Duodenal mucosa (tissue), 2 donors: ENCODE results near the gene ADAM11.
A peak's percentile ranks its signal among the peaks of the same experiment; 100 is the strongest.

ENCODE experiments used
- H3K27ac ChIP-seq: one replicate; pipeline ENCODE4 v1.7.0; 2013; ENCODE audit warnings: low read depth, low read length
- H3K27me3 ChIP-seq, 2 donors: one replicate each; pipeline ENCODE4 v1.7.0; 2013; ENCODE audit warnings: low read length in 2 of 2, control low read depth in 1 of 2; ENCODE audit not compliant: insufficient read depth in 2 of 2, control insufficient read depth in 1 of 2
- H3K36me3 ChIP-seq, 2 donors: one replicate each; pipeline ENCODE4 v1.7.0; 2013; ENCODE audit warnings: low read length in 2 of 2, control low read depth in 1 of 2; ENCODE audit not compliant: insufficient read depth in 2 of 2, control insufficient read depth in 1 of 2
- H3K4me1 ChIP-seq, 2 donors: one replicate each; pipeline ENCODE4 v1.7.0; 2013; ENCODE audit warnings: low read length in 2 of 2, control low read depth in 1 of 2; ENCODE audit not compliant: insufficient read depth in 2 of 2, control insufficient read depth in 1 of 2
- H3K4me3 ChIP-seq, 2 donors: one replicate each; pipeline ENCODE4 v1.7.0; 2013; ENCODE audit warnings: low read length in 2 of 2, low read depth in 1 of 2
- H3K9ac ChIP-seq, 2 donors: one replicate each; pipeline ENCODE4 v1.7.0; 2013; ENCODE audit warnings: low read length in 2 of 2, low read depth in 1 of 2
- H3K9me3 ChIP-seq, 2 donors: one replicate each; pipeline ENCODE4 v1.7.0; 2013; ENCODE audit warnings: low read length in 2 of 2, control low read depth in 1 of 2; ENCODE audit not compliant: control insufficient read depth in 1 of 2

ADAM11 gene

DNA sequence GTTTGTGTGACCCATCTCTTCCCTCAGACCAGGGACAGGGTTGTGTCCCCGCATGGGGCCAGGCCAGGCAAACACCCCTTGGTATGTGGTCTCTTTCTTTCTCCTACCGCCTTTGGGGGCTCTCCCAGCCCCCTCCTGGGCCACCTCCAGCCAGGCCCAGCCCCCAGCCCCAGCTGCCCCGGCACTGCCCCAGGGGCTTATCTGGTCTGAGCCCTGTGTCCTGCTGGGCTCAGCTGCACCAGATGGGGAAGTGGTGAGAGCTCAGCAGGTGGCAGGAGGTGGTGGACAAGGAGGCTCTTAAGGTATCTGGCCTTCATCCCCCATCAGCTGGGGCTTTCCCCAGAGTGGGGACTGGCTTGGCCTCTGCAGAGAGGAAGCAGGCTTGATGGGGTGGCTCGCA is 8.7 kb downstream of the ADAM11 start:
- Histone ChIP-seq H3K27me3 (peaks cover 0 to 4% of the 10 kb centered on the region in 2 donors), H3K9ac (no peak overlapping the region), H3K27ac (no peak overlapping the region), H3K4me3 (no peak overlapping the region), H3K36me3 (no peaks in the 10 kb centered on the region), H3K4me1 (no peaks in the 10 kb centered on the region), H3K9me3 (no peaks in the 10 kb centered on the region)

DNA sequence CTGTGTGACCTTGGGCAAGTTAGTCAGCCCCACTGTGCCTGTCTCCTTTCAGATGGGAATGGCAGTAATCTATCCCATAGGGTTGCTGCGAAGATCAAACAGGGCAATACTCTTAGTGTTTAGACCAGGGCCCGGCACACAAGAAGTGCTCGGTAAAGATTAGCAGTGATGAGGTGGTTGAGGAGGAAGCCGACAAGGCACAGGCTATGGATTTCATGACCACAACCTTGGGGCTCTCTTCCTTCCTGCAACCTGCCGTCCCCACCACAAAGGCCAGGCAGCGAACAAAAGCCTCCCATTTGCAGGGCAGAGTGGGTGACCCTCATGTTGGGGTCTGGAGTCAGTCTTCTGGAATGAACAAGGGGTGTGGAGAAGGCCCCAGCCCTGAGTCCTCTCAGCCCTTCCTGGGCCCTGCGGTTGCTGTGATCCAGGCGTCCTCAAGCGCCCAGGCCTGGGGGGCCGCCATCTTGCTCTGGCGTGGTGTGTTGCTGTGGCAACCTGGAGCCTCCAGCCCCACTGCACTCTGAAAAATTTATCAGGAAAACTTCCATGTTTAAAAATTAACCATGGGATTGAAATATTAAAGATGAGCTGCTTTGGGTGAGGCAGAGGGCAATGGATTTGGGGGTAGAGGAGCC is 9.8 kb downstream of the ADAM11 start:
- Histone ChIP-seq H3K9me3 (no peaks in the 10 kb centered on the region), H3K9ac (no peak overlapping the region), H3K27me3 (peaks cover 0 to 4% of the 10 kb centered on the region in 2 donors), H3K27ac (no peak overlapping the region), H3K36me3 (no peaks in the 10 kb centered on the region), H3K4me1 (no peaks in the 10 kb centered on the region), H3K4me3 (no peak overlapping the region)

DNA sequence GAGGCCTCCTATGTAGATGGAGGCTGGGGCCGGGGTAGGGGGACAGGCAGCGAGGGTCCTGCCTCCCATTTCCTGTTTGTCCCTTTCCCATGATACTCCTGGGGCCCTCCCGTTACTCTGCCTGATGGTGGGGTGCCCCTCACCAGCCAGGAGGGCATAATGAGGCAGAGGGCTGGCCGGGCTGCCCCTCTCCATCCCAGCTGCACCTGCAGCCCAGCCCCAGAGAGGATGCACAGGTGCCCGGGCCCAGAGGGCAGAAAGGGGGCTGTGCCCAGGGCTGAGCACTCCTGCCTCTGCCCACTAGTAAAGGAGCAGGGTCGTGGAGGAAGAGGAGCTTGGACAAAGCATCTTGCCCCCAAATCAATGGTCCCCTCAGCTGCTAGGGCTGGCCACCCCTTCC is 10.4 kb downstream of the ADAM11 start:
- peaks cover 0 to 6% of the 10 kb centered on the region in 2 donors for H3K27me3 ChIP-seq
- no peak overlapping the region for H3K9ac ChIP-seq
- H3K4me3 ChIP-seq, result no peak overlapping the region
- no peaks in the 10 kb centered on the region for H3K36me3 ChIP-seq
- H3K9me3 ChIP-seq, result no peaks in the 10 kb centered on the region
- H3K27ac ChIP-seq, result no peak overlapping the region
- H3K4me1 ChIP-seq, result no peaks in the 10 kb centered on the region

DNA sequence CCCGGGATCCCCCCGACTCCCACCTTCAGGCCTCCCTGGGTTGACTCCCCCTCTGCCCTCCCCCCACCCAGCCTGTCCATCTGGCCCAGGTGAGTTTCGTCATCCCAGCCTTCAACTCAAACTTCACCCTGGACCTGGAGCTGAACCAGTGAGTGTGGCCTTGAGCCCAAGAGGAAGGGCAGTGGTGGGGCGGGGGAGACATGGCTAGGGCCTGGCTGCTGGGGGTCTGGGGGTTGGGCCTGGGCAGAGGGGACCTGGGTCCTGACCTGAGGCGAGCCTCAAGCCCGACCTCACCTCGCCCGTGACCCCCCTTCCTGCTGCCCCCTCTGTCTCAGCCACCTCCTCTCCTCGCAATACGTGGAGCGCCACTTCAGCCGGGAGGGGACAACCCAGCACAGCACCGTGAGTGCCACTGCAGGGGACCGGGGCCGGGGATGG is 10.9 kb downstream of the ADAM11 start:
- Histone ChIP-seq H3K27ac (no peak overlapping the region), H3K9me3 (no peaks in the 10 kb centered on the region), H3K4me1 (peaks cover 0 to 4% of the 10 kb centered on the region in 2 donors), H3K4me3 (no peak overlapping the region), H3K9ac (no peak overlapping the region), H3K27me3 (peaks cover 0 to 8% of the 10 kb centered on the region in 2 donors), H3K36me3 (no peaks in the 10 kb centered on the region)

DNA sequence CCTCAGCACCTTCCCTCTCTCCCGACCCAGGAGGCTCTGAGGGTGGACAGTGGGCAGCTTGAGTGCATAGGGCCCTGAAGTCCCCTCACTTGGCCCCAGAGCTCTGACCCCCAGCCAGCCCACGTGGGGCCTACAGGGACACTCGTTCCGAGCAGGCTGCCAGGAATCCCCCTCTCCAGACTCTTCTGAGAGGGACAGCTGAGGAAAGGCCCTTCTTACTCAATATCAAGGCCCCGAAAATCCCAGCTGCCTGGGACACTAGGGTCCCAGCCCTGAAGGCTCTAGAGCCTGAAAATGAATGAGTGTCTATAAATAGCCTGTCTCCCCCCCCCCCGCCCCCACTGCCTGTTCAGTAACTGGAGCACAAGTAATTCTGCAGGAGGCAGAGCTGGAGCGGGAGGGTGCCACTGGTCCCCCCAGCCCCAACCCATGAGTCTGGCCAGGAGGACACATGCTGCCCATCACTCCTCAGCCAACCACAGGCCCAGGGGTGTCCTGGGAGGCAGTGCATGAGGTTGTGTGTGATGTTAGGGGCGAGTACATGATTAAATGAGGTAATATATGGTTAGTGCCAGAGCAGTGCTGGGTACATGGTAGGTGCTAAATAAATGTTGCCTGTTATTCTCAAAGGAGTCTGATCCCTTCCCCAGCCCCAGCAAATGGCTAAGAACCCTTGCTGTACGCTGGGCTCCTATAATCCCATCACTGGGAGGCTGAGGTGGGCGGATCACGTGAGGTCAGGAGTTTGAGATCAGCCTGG is 11.6 kb downstream of the ADAM11 start:
- Histone ChIP-seq H3K36me3 (no peaks in the 10 kb centered on the region), H3K27me3 (peaks cover 0 to 8% of the 10 kb centered on the region in 2 donors), H3K9ac (no peak overlapping the region), H3K4me3 (no peak overlapping the region), H3K9me3 (no peaks in the 10 kb centered on the region), H3K4me1 (peaks cover 0 to 10% of the 10 kb centered on the region in 2 donors), H3K27ac (no peak overlapping the region)

DNA sequence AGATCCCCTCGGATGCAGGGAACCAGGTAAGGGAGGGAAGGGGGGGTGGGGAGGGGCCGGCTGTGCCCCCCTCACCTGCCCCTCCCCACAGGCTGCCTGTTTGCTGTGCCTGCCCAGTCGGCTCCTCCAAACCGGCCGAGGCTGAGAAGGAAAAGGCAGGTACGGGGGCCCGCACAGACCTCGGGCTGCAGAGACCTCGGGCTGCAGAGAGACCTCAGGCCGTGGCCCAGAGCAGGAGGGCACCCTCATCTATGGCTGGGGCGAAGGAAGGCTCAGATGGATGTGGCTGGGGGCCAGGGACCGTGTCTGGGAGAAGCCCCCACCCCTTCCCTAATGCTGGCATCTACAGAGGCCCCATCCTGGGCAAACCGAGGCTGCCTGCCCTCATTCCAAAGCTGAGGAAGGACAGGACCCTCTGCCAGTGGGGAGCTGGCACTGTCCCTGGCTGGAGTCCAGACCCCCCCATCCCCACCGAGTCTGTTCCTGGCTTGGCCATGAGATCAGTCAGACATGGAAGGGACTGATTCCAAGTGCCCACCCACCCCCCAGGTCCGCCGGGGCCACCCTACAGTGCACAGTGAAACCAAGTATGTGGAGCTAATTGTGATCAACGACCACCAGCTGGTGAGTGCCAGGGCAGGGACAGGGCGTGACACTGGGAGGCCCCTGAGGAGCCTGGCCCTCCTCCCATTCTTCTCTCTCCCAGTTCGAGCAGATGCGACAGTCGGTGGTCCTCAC is 13.7 kb downstream of the ADAM11 start:
- peaks cover 6 to 28% of the 10 kb centered on the region in 2 donors for H3K4me1 ChIP-seq

DNA sequence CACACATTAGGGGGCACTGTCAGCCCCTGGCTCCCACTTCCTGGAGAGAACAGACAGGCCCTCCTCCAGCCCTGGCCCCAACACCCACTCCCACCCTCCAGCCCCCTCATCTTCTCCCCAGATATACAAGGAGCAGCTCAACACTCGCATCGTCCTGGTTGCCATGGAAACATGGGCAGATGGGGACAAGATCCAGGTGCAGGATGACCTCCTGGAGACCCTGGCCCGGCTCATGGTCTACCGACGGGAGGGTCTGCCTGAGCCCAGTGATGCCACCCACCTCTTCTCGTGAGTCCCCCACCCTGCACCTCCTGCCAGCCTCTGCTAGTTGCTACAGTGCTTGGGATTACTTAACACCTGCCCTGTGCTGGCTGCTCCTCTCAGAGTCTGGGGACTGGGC is 14.4 kb downstream of the ADAM11 start:
- Histone ChIP-seq H3K36me3 (no peaks in the 10 kb centered on the region), H3K9me3 (no peaks in the 10 kb centered on the region), H3K9ac (no peak overlapping the region), H3K27me3 (peaks cover 10 to 17% of the 10 kb centered on the region in 2 donors), H3K4me3 (no peak overlapping the region), H3K27ac (no peak overlapping the region), H3K4me1 (peaks cover 6 to 28% of the 10 kb centered on the region in 2 donors)

More for the DNA sequence above, 13.7 kb downstream of the ADAM11 start:
- Histone ChIP-seq H3K9ac (no peak overlapping the region), H3K9me3 (no peaks in the 10 kb centered on the region), H3K36me3 (no peaks in the 10 kb centered on the region), H3K27me3 (peaks cover 10 to 11% of the 10 kb centered on the region in 2 donors), H3K27ac (no peak overlapping the region), H3K4me3 (no peak overlapping the region)

DNA sequence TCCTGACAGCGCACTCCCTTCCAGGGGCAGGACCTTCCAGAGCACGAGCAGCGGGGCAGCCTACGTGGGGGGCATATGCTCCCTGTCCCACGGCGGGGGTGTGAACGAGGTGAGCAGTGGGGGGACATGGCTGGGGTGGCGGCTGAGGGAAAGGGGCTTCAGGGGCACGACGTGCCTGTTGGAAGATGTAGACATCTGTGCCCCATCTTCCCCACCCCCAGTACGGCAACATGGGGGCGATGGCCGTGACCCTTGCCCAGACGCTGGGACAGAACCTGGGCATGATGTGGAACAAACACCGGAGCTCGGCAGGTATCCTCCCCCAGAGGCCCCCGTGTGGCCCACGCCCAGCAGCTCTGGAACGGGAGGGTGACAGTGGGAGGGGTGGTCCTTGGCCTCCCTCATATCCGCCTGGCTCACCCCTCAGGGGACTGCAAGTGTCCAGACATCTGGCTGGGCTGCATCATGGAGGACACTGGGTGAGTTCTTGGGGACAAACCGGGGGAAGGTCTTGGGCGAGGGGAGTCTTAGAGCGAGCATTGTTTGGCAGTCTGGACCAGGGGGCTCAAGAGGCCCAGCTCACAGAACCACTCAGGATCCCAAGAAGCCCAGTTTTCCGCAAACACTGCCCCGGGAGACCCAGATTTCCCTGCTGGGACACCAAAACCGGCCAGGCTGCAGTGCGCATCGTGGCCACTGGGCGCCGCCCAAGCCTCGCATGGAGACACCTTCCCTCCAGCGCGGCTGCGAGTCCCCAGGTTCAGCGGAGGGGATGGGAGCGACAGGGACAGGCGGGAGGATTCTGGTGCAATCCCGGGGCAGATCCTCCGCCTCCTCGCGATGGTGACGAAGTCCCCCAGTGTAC is 15.7 kb downstream of the ADAM11 start:
- Histone ChIP-seq H3K9me3 (no peaks in the 10 kb centered on the region), H3K36me3 (no peaks in the 10 kb centered on the region), H3K4me1 (peaks cover 9 to 35% of the 10 kb centered on the region in 2 donors), H3K27me3 (peaks cover 10 to 18% of the 10 kb centered on the region in 2 donors), H3K27ac (no peak overlapping the region), H3K4me3 (peak overlapping the region; percentile 77 to 78), H3K9ac (peak overlapping the region in 1 of 2 donors; percentile 25)

DNA sequence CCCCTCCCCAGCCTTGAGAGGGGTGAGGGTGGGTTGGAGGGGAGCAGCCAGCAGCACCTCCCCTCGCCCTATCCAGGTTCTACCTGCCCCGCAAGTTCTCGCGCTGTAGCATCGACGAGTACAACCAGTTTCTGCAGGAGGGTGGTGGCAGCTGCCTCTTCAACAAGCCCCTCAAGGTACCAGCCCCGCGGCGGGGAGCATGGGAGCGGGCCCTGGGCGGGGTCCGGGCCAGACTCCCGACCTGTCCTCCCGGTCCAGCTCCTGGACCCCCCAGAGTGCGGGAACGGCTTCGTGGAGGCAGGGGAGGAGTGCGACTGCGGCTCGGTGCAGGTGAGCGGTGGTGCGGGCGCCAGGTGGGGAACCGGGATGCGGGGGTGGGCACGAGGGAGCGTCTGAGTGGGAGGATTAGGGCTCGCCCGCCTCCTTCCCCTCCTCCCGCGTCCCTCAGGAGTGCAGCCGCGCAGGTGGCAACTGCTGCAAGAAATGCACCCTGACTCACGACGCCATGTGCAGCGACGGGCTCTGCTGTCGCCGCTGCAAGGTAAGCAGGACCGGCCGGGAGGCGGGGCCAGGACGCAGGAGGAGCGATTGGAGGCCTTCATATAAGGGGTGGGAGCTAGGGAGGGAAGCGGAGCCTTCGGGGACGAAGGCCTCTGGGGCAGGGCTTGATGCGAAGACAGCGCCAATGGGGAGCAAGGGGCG is 16.5 kb downstream of the ADAM11 start:
- H3K27me3 ChIP-seq, result peaks cover 10 to 18% of the 10 kb centered on the region in 2 donors
- H3K27ac ChIP-seq, result no peak overlapping the region

More for the DNA sequence above, 16.5 kb downstream of the ADAM11 start:
- Histone ChIP-seq H3K9ac (peak overlapping the region in 1 of 2 donors; percentile 25), H3K36me3 (no peaks in the 10 kb centered on the region), H3K9me3 (no peaks in the 10 kb centered on the region), H3K4me3 (peak overlapping the region; percentile 77 to 78), H3K4me1 (peaks cover 9 to 35% of the 10 kb centered on the region in 2 donors)
